K562 (cell line): ENCODE data around the gene RNF207. TPM values are rescaled to one million over a fixed set of nuclear protein-coding genes. Genes with fewer than 3 reads are reported as not detected.

ENCODE experiments used
- ATAC-seq: fragments of 200-7000 bp; cut with Tn5 transposase; 3 replicates; pipeline ENCODE4 v1.9.1; 2020; ENCODE audit warnings: moderate library complexity
- BruUV-seq: library from RNA; stranded (reverse); fragments of 400-500 nt; replicated peaks from 2 replicates; lab custom pipeline; 2021; lab: Mats Ljungman, UMichigan
- CTCF ChIA-PET: fragments of 300-600 bp; formaldehyde crosslinking; extraction: SDS; loops from one replicate; lab custom pipeline; 2021; ENCODE audit warnings: low intra/inter-chr PET ratio; lab: Yijun Ruan, JAX
- POLR2A ChIA-PET: fragments of 300-600, 350-650 bp; sonication (Branson Sonifier 250); formaldehyde crosslinking; extraction: SDS; loops from one replicate; lab custom pipeline; 2021; ENCODE audit warnings: antibody characterized with exemption, inconsistent platforms; lab: Yijun Ruan, JAX
- DNase-seq, 4 experiments: peaks; one replicate each; pipeline versions ENCODE4 v3.0.0 to v3.0.0-alpha.2; 2011 to 2018; ENCODE audit warnings: low spot score in 3 of 4, mixed read lengths in 3 of 4; ENCODE audit errors: extremely low read depth in 1 of 4
- FAIRE-seq: peaks from 2 replicates; lab custom pipeline; 2011; peaks lifted over from hg19 to GRCh38; lab: Jason Lieb, UNC
- H2AFZ ChIP-seq: 2 replicates; pipeline ENCODE4 v1.6.0; 2011; ENCODE audit warnings: low read depth, low read length, control low read depth, inconsistent platforms
- H3K27ac ChIP-seq: fragments of 200-600 bp; 3 replicates; pipeline ENCODE4 v1.8.0; 2011; ENCODE audit warnings: low read depth, mild to moderate bottlenecking, control low read depth, inconsistent platforms, low read length, moderate library complexity, mixed read lengths; ENCODE audit errors: extremely low read depth
- H3K27me3 ChIP-seq, 2 experiments: fragments of 300-600 bp in 1 of 2; 2 replicates in 1 of 2; 3 replicates in 1 of 2; pipeline versions ENCODE4 v1.6.0 to v1.8.0; 2011; ENCODE audit warnings: inconsistent platforms in 2 of 2, low read length in 2 of 2, mild to moderate bottlenecking in 1 of 2, mixed read lengths in 1 of 2, moderate library complexity in 1 of 2; ENCODE audit not compliant: control insufficient read depth in 2 of 2, insufficient read depth in 2 of 2
- H3K36me3 ChIP-seq: fragments of 300-600 bp; 3 replicates; pipeline ENCODE4 v1.8.0; 2011; ENCODE audit warnings: mild to moderate bottlenecking, low read length, inconsistent platforms; ENCODE audit not compliant: control insufficient read depth, insufficient read depth
- H3K4me1 ChIP-seq, 2 experiments: fragments of 200-600 bp in 1 of 2; replicated peaks in 1 of 2; 2 replicates in 1 of 2; 3 replicates in 1 of 2; pipeline versions ENCODE4 v1.5.1 to v1.8.0; 2011; ENCODE audit warnings: inconsistent platforms in 2 of 2, low read length in 2 of 2, mild to moderate bottlenecking in 1 of 2, mixed read lengths in 1 of 2, moderate library complexity in 1 of 2; ENCODE audit not compliant: control insufficient read depth in 2 of 2, insufficient read depth in 2 of 2
- H3K4me2 ChIP-seq: 2 replicates; pipeline ENCODE4 v1.6.1; 2011; ENCODE audit warnings: low read length, control low read depth, inconsistent platforms, mixed read lengths; ENCODE audit not compliant: insufficient read depth
- H3K4me3 ChIP-seq: fragments of 200-600 bp; sonication (generic), shearing (Covaris generic); 2 replicates; pipeline ENCODE4 v1.5.1; 2016; ENCODE audit warnings: control low read depth, inconsistent platforms
- H3K79me2 ChIP-seq: fragments of 200-600 bp; 3 replicates; pipeline ENCODE4 v1.8.0; 2011; ENCODE audit warnings: low read length, inconsistent platforms; ENCODE audit not compliant: control insufficient read depth, insufficient read depth
- H3K9ac ChIP-seq, 2 experiments: 2 replicates each; pipeline versions ENCODE4 v1.6.0 to v1.6.1; 2011; ENCODE audit warnings: low read depth in 2 of 2, low read length in 2 of 2, control low read depth in 1 of 2, inconsistent platforms in 1 of 2, mild to moderate bottlenecking in 1 of 2, mixed read lengths in 1 of 2; ENCODE audit not compliant: insufficient read depth in 1 of 2
- H3K9me1 ChIP-seq: one replicate; pipeline ENCODE4 v1.6.0; 2011; ENCODE audit warnings: inconsistent platforms, mild to moderate bottlenecking, low read length, moderate library complexity; ENCODE audit not compliant: control insufficient read depth, insufficient read depth
- H3K9me3 ChIP-seq: replicated peaks from 2 replicates; pipeline ENCODE4 v1.5.1; 2011; ENCODE audit warnings: low read depth, low read length, inconsistent platforms; ENCODE audit not compliant: control insufficient read depth, insufficient read depth
- H4K20me1 ChIP-seq: replicated peaks from 2 replicates; pipeline ENCODE4 v1.6.1; 2011; ENCODE audit warnings: low read length, inconsistent platforms, mixed read lengths; ENCODE audit not compliant: control insufficient read depth, insufficient read depth
- CHD1 ChIP-seq: fragments of 200-600 bp; sonication (generic); IDR thresholded peaks from one replicate; pipeline ENCODE4 v1.6.1; 2012; ENCODE audit warnings: mild to moderate bottlenecking, moderate library complexity, low read length, inconsistent platforms
- E2F3 ChIP-seq: fragments of 250-450 bp; sonication (Bioruptor Pico); IDR thresholded peaks from 2 replicates; pipeline ENCODE4 v1.4.0; 2020; ENCODE audit warnings: mild to moderate bottlenecking
- HNRNPK ChIP-seq: fragments of 200-400 bp; formaldehyde crosslinking; IDR thresholded peaks from one replicate; pipeline ENCODE4 v1.6.1; 2018; ENCODE audit warnings: mild to moderate bottlenecking, low read depth, low read length; ENCODE audit not compliant: poor library complexity, severe bottlenecking
- HSF4 ChIP-seq: fragments of 250-450 bp; sonication (Bioruptor Pico); IDR thresholded peaks from 2 replicates; pipeline ENCODE4 v2.1.2; 2022; ENCODE audit warnings: mild to moderate bottlenecking, moderate library complexity, borderline replicate concordance
- MAZ ChIP-seq, 2 experiments: fragments of 450-650 bp in 1 of 2; sonication (generic) in 1 of 2; formaldehyde crosslinking; IDR thresholded peaks in 1 of 2; conservative IDR thresholded peaks in 1 of 2; 2 replicates each; pipeline versions ENCODE4 v1.4.0 to v1.5.0; 2020; ENCODE audit warnings: mild to moderate bottlenecking in 1 of 2, missing genetic modification reagents in 1 of 2
- TAF15 ChIP-seq: fragments of 200-400 bp; formaldehyde crosslinking; IDR thresholded peaks from 2 replicates; pipeline ENCODE4 v1.6.1; 2017; ENCODE audit warnings: mild to moderate bottlenecking, low read depth, low read length, moderate library complexity
- THRA ChIP-seq: fragments of 450-650 bp; IDR thresholded peaks from 2 replicates; pipeline ENCODE4 v1.6.1; 2017; ENCODE audit warnings: mild to moderate bottlenecking, moderate library complexity
- WGBS: fragments of 100-300 bp; shearing (Covaris generic); methylation state at CpG from one replicate; pipeline ENCODE4 v1.1.6; 2016; ENCODE audit warnings: low coverage, mixed read lengths; ENCODE audit not compliant: insufficient coverage; ENCODE audit errors: missing lambda C conversion rate; 5-methylcytosine and 5-hydroxymethylcytosine counted together
- in situ Hi-C: fragments of 300-500 bp; cut with MboI; formaldehyde crosslinking; loops from 4 replicates; pipeline ENCODE4 v1.15.0; 2018; ENCODE audit warnings: inconsistent platforms, mixed read lengths
- intact Hi-C: fragments of 100-400 bp; cut with micrococcal nuclease; formaldehyde crosslinking; loops from 2 replicates; pipeline ENCODE4 v1.14.2; 2022
- polyA plus RNA-seq, 8 experiments: library from polyadenylated mRNA; depleted of rRNA in 4 of 8; stranded (reverse) in 5 of 8; unstranded in 3 of 8; fragments of >200 nt; fragmentation: Nextera tagmentation in 2 of 8; fragmentation: Illumina TruSeq in 1 of 8; extraction: Ambion mirVana in 2 of 8; extraction: Trizol in 1 of 8; gene quantifications; 2 replicates each; pipeline versions ENCODE4 v1.2.1 to v1.2.3, GENCODE V29; 2011 to 2014; ENCODE audit warnings: inconsistent platforms in 1 of 8, missing spikeins in 1 of 8
- total RNA-seq, 7 experiments: library from RNA; depleted of rRNA in 6 of 7; stranded (reverse); fragments of >200 nt in 6 of 7; fragmentation: Illumina TruSeq in 2 of 7; extraction: Trizol in 2 of 7; gene quantifications; 2 replicates each; pipeline versions ENCODE4 v1.2.1 to v1.2.3, GENCODE V29; 2011 to 2021; ENCODE audit warnings: low replicate concordance in 1 of 7
- TF ChIP-seq, protein P1 (sequence below): fragments of 250-450 bp; sonication (Bioruptor Pico); IDR thresholded peaks from 2 replicates; pipeline ENCODE4 v1.4.0; 2020; ENCODE audit warnings: mild to moderate bottlenecking, moderate library complexity, borderline replicate concordance

The RNF207 gene
- total and polyA plus RNA-seq, 9 of the 15 experiments (the other 6 are each of a cell fraction or from before 2014, with no cell fraction given): 2.7 to 30.6 (median 12.9) TPM

DNA sequence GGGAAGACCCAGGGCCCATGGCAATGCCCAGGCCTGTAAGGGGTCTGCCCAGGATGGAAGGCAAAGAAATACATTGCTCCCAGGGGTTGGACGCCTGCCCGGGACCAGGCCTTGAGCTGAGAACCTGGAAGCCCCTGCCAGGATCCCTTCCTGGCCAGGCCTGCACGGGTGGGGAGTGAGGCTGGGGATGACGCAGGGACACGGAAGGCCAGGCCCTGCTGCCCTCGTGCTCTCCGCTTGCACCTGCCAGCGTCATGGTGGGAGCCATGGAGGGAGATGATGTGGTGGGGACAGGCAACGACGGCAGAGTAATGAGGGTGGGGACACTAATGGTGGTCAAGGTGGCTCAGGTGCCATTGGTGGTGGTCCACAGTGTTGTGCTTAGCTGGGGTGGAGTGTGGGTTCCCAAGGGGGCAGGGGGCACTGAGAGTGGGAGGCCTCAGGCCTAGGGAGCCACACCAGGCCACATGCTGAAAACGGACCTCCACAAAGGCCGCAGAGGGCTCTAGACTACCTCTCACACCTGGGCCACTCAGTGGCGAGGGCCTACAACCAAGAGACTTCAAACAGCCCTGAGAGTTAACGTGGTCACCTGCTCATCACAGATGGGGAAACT, 42.4 kb downstream of the RNF207 start:
- Histone ChIP-seq H3K9ac (no peak overlapping the region), H3K9me3 (no peaks in the 10 kb centered on the region), H3K9me1 (peaks cover 7% of the 10 kb centered on the region), H3K79me2 (no peaks in the 10 kb centered on the region), H3K36me3 (no peaks in the 10 kb centered on the region), H2AFZ (no peak overlapping the region), H3K4me1 (peaks cover 5 to 62% of the 10 kb centered on the region in 2 experiments; a peak in 3 of 5 replicates), H3K27me3 (peaks cover 17 to 61% of the 10 kb centered on the region in 2 experiments; a peak in 4 of 5 replicates), H3K4me2 (no peak overlapping the region), H3K4me3 (no peak overlapping the region), H3K27ac (no peak overlapping the region), H4K20me1 (peaks cover 59% of the 10 kb centered on the region)
- intact Hi-C loops: no loop called here
- WGBS: 34% methylated on average over 14 of the region's 14 CpGs
- DNase-seq (no peak), ATAC-seq (no peak), FAIRE-seq (no peak)
- TF ChIP-seq TAF15 (no peak), HSF4 (no peak), CHD1 (no peak), E2F3 (0 out of 2 replicates have a peak, but pooled peaks have one; percentile 30), MAZ (CRISPR knock-in tag; conservative IDR thresholded peaks at IDR 0.05 in 1 of 2, IDR thresholded peaks at IDR 0.05 in 1 of 2) (no peak), HNRNPK (no peak), THRA (no peak)
- TF ChIP-seq, protein P1, sequence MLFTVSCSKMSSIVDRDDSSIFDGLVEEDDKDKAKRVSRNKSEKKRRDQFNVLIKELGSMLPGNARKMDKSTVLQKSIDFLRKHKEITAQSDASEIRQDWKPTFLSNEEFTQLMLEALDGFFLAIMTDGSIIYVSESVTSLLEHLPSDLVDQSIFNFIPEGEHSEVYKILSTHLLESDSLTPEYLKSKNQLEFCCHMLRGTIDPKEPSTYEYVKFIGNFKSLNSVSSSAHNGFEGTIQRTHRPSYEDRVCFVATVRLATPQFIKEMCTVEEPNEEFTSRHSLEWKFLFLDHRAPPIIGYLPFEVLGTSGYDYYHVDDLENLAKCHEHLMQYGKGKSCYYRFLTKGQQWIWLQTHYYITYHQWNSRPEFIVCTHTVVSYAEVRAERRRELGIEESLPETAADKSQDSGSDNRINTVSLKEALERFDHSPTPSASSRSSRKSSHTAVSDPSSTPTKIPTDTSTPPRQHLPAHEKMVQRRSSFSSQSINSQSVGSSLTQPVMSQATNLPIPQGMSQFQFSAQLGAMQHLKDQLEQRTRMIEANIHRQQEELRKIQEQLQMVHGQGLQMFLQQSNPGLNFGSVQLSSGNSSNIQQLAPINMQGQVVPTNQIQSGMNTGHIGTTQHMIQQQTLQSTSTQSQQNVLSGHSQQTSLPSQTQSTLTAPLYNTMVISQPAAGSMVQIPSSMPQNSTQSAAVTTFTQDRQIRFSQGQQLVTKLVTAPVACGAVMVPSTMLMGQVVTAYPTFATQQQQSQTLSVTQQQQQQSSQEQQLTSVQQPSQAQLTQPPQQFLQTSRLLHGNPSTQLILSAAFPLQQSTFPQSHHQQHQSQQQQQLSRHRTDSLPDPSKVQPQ: no peak
- ChIA-PET POLR2A (interaction anchor here (0.7 kb wide), 1 partner anchor 258 kb away, joined by 3 read pairs; no protein-coding TSS in a partner anchor), CTCF (interaction anchor here (1.2 to 6.6 kb wide), 4 partner anchors 32 to 100 kb away, joined by 3 to 131 read pairs (median 7); no protein-coding TSS in a partner anchor)
- BruUV-seq: no TSS peak
- in situ Hi-C loops: loop anchor here (5.0 kb wide), 1 partner anchor 99 kb away; no protein-coding TSS in a partner anchor
